Endothelial cell (in vitro differentiated cells): Measurements from ENCODE around the gene STIM1. TPM values are rescaled to one million over a fixed set of nuclear protein-coding genes. Genes with fewer than 3 reads are reported as not detected.

Experiments
- DNase-seq: peaks from one replicate; pipeline ENCODE4 v3.0.0; 2021; ENCODE audit warnings: low spot score
- H3K27ac Mint-ChIP-seq: one replicate; pipeline ENCODE4 v1.8.0; 2021; ENCODE audit warnings: mixed read lengths, inconsistent platforms; ENCODE audit not compliant: unreplicated experiment
- H3K27me3 Mint-ChIP-seq: one replicate; pipeline ENCODE4 v1.8.0; 2021; ENCODE audit warnings: mild to moderate bottlenecking, moderate library complexity, mixed read lengths, inconsistent platforms; ENCODE audit not compliant: unreplicated experiment
- H3K36me3 Mint-ChIP-seq: one replicate; pipeline ENCODE4 v1.8.0; 2021; ENCODE audit warnings: mild to moderate bottlenecking, low read depth, mixed read lengths, inconsistent platforms; ENCODE audit not compliant: unreplicated experiment
- H3K4me1 Mint-ChIP-seq: one replicate; pipeline ENCODE4 v1.8.0; 2021; ENCODE audit warnings: mild to moderate bottlenecking, mixed read lengths, inconsistent platforms; ENCODE audit not compliant: unreplicated experiment
- H3K4me3 Mint-ChIP-seq: one replicate; pipeline ENCODE4 v1.8.0; 2021; ENCODE audit warnings: mild to moderate bottlenecking, mixed read lengths, inconsistent platforms; ENCODE audit not compliant: unreplicated experiment
- H3K9me3 Mint-ChIP-seq: one replicate; pipeline ENCODE4 v1.8.0; 2021; ENCODE audit warnings: mixed read lengths, inconsistent platforms; ENCODE audit not compliant: unreplicated experiment
- CTCF ChIP-seq: fragments of 200-600 bp; sonication (generic); IDR thresholded peaks from one replicate; pipeline ENCODE4 v1.5.0; 2021; ENCODE audit warnings: antibody characterized with exemption; ENCODE audit not compliant: unreplicated experiment
- total RNA-seq: library from RNA; stranded (reverse); fragmentation: NEBNext Ultra II Directional; extraction: Animal tissue kit (Norgen Biotek cat#: 25700); gene quantifications from one replicate; pipeline ENCODE4 v1.2.1, GENCODE V29; 2021; ENCODE audit not compliant: unreplicated experiment

STIM1 gene
- total RNA-seq, 1 donor from 2014 or later: 35.9 TPM

- H3K27me3 Mint-ChIP-seq: peaks cover 2% of the 10 kb centered on the region
- DNase-seq: no peak
- no peak for TF ChIP-seq CTCF
- peak overlapping the region; percentile 48 for H3K27ac Mint-ChIP-seq
- H3K9me3 Mint-ChIP-seq: no peaks in the 10 kb centered on the region
- no peaks in the 10 kb centered on the region for H3K36me3 Mint-ChIP-seq
- H3K4me3 Mint-ChIP-seq: no peak overlapping the region
- no peaks in the 10 kb centered on the region for H3K4me1 Mint-ChIP-seq
These were observed 64.8 kb downstream of the STIM1 start for GRCh38 chr11:3920148-3920852.

- no peaks in the 10 kb centered on the region for H3K4me1 Mint-ChIP-seq
- no peaks in the 10 kb centered on the region for H3K9me3 Mint-ChIP-seq
- peaks cover 4% of the 10 kb centered on the region for H3K27me3 Mint-ChIP-seq
These were observed 66.6 kb downstream of the STIM1 start for GRCh38 chr11:3922056-3922455.

GRCh38 chr11:3925513-3925912 lies 70.0 kb downstream of the STIM1 start:
- Mint-ChIP-seq H3K27me3 (peaks cover 2% of the 10 kb centered on the region), H3K4me3 (no peak overlapping the region), H3K27ac (no peak overlapping the region), H3K9me3 (no peaks in the 10 kb centered on the region), H3K36me3 (no peaks in the 10 kb centered on the region), H3K4me1 (no peaks in the 10 kb centered on the region)
- no peak for TF ChIP-seq CTCF
- no peak for DNase-seq

More at GRCh38 chr11:3922056-3922455, 66.6 kb downstream of the STIM1 start:
- no peak overlapping the region for H3K4me3 Mint-ChIP-seq
- no peak overlapping the region for H3K27ac Mint-ChIP-seq
- DNase-seq: no peak
- TF ChIP-seq CTCF: no peak
- no peaks in the 10 kb centered on the region for H3K36me3 Mint-ChIP-seq

GRCh38 chr11:3926458-3927095 lies 71.1 kb downstream of the STIM1 start:
- no peaks in the 10 kb centered on the region for H3K36me3 Mint-ChIP-seq
- H3K27me3 Mint-ChIP-seq: peaks cover 2% of the 10 kb centered on the region
- H3K4me3 Mint-ChIP-seq: no peak overlapping the region
- H3K27ac Mint-ChIP-seq: no peak overlapping the region
- H3K9me3 Mint-ChIP-seq: no peaks in the 10 kb centered on the region
- no peak for DNase-seq
- H3K4me1 Mint-ChIP-seq: no peaks in the 10 kb centered on the region
- TF ChIP-seq CTCF: no peak

GRCh38 chr11:3927129-3927796 lies 71.8 kb downstream of the STIM1 start:
- H3K4me3 Mint-ChIP-seq: no peak overlapping the region
- DNase-seq: no peak
- peaks cover 2% of the 10 kb centered on the region for H3K27me3 Mint-ChIP-seq
- no peak overlapping the region for H3K27ac Mint-ChIP-seq
- no peaks in the 10 kb centered on the region for H3K4me1 Mint-ChIP-seq
- no peak for TF ChIP-seq CTCF
- no peaks in the 10 kb centered on the region for H3K9me3 Mint-ChIP-seq
- H3K36me3 Mint-ChIP-seq: no peaks in the 10 kb centered on the region
